OCI-LY1 (cell line): ENCODE data around the gene SLC1A3.

Experiments
- CTCF ChIP-seq: fragments of 200-600 bp; sonication (generic), shearing (Covaris generic); IDR thresholded peaks from 2 replicates; pipeline ENCODE4 v1.5.1; 2017; ENCODE audit warnings: mild to moderate bottlenecking, antibody characterized with exemption, low read length, moderate library complexity, mixed read lengths
- EZH2 ChIP-seq: fragments of 200-600 bp; sonication (generic), shearing (Covaris generic); IDR thresholded peaks from 2 replicates; pipeline ENCODE4 v1.8.0; 2017; ENCODE audit warnings: borderline replicate concordance, mixed run types, mild to moderate bottlenecking, antibody characterized with exemption, low read length, moderate library complexity, mixed read lengths

- TF ChIP-seq EZH2 (no peak), CTCF (no peak)
Measured at GRCh38 chr5:36659411-36659810, 53.0 kb downstream of the SLC1A3 start.
